B cell (primary cell): ENCODE measurements around the gene ZNF138.

ENCODE experiments used
- CTCF ChIP-seq: fragments of 200-600 bp; IDR thresholded peaks from one replicate; pipeline ENCODE4 v1.8.0; 2022; ENCODE audit warnings: antibody characterized with exemption, mild to moderate bottlenecking
- EZH2 ChIP-seq: IDR thresholded peaks from 2 replicates; pipeline ENCODE4 v1.6.1; 2012; ENCODE audit warnings: borderline replicate concordance, low read depth, mild to moderate bottlenecking, moderate library complexity, low read length; ENCODE audit not compliant: insufficient read depth, poor library complexity, severe bottlenecking

- no peak for TF ChIP-seq CTCF
- no peak for TF ChIP-seq EZH2
These were observed at the start of gene ZNF138 for GRCh38 chr7:64794171-64794844.
